ENCODE data around the gene CDK14.
A peak's percentile ranks its signal among the peaks of the same experiment; 100 is the strongest.

Gene CDK14

GRCh38 chr7:90821961-90822620, 226.0 kb downstream of the CDK14 start:
- H3K27ac ChIP-seq = no peak overlapping the region
- no peak for TF ChIP-seq CTCF (conservative IDR thresholded peaks at IDR 0.05)

- peak overlapping the region; percentile 52 for H3K27ac ChIP-seq
- TF ChIP-seq CTCF (conservative IDR thresholded peaks at IDR 0.05) = no peak
Observed at GRCh38 chr7:90824386-90825307, 228.5 kb downstream of the CDK14 start.

DNA sequence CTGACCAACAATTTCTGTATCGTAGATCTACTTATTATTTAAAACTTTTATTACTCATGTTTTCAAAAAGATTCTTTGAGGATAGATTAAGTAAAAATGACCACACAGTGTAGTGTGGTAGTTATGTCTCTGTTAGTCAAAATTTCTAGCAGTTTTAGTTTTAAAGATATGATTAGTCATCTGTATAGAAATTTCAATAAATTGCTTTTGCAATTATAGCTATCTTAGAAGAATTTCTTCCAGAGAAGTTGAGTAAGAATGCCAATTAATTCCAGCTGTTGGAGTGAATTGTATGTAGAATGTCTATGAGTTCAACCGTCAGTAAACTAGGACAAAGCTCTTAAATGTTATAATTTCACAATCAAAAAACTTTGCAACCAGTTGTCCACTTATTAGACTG, 229.7 kb downstream of the CDK14 start:
- H3K27ac ChIP-seq = peak overlapping the region; percentile 52
- TF ChIP-seq CTCF (conservative IDR thresholded peaks at IDR 0.05) = no peak

DNA sequence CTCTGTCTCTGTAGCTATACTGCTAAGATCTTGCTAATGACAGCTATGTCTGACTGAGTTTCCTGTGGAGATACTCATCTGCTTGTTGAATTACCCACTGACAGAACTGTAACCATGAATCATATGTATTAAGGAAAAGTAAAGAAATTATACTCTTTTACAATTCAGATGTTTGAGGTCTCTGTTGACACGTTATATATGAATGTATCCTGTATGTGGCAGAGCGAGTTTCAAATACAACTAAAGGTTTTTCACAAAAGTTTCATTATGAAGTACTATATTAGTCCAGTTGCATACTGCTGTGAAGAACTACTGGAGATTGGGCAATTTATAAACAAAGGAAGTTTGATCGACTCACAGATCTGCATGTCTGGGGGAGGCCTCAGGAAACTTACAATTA, 232.5 kb downstream of the CDK14 start:
- no peak for TF ChIP-seq CTCF (conservative IDR thresholded peaks at IDR 0.05)
- no peak overlapping the region for H3K27ac ChIP-seq

- TF ChIP-seq CTCF (conservative IDR thresholded peaks at IDR 0.05) = no peak
Observed at GRCh38 chr7:90830308-90830707, 234.2 kb downstream of the CDK14 start.

GRCh38 chr7:90832726-90833125, 236.6 kb downstream of the CDK14 start:
- H3K27ac ChIP-seq = no peak overlapping the region
- no peak for TF ChIP-seq CTCF (conservative IDR thresholded peaks at IDR 0.05)

More at GRCh38 chr7:90830308-90830707, 234.2 kb downstream of the CDK14 start:
- no peak overlapping the region for H3K27ac ChIP-seq

- no peak for TF ChIP-seq CTCF (conservative IDR thresholded peaks at IDR 0.05)
- H3K27ac ChIP-seq = no peak overlapping the region
Observed at GRCh38 chr7:90833443-90833842, 237.3 kb downstream of the CDK14 start.
